Measurements from ENCODE around the gene SRPK2.
"Not testable (repeated sequence)": the region's sequence is repeated elsewhere in the genome, so short reads cannot be mapped to it uniquely, and the experiment has no call there.

SRPK2 gene

GRCh38 chr7:105304040-105304895 is 84.5 kb downstream of the SRPK2 start:
- DNase-seq (ENCODE audit: low read depth): no peak

- DNase-seq (ENCODE audit: low read depth): not testable (repeated sequence)
These were observed 88.1 kb downstream of the SRPK2 start for GRCh38 chr7:105300587-105300986.

- no peak for DNase-seq (ENCODE audit: low read depth)
These were observed 90.3 kb downstream of the SRPK2 start for GRCh38 chr7:105298439-105298894.

- no peak for DNase-seq (ENCODE audit: low read depth)
These were observed 90.7 kb downstream of the SRPK2 start for GRCh38 chr7:105297985-105298384.

- no peak for DNase-seq (ENCODE audit: low read depth)
These were observed 91.4 kb downstream of the SRPK2 start for GRCh38 chr7:105297309-105297708.

- DNase-seq (ENCODE audit: low read depth): no peak
These were observed 92.2 kb downstream of the SRPK2 start for GRCh38 chr7:105296491-105296890.

GRCh38 chr7:105295596-105296352 is 92.9 kb downstream of the SRPK2 start:
- no peak for DNase-seq (ENCODE audit: low read depth)

- DNase-seq (ENCODE audit: low read depth): not testable (repeated sequence)
These were observed 94.2 kb downstream of the SRPK2 start for GRCh38 chr7:105294482-105294881.

- no peak for DNase-seq (ENCODE audit: low read depth)
These were observed 99.0 kb downstream of the SRPK2 start for GRCh38 chr7:105289704-105290103.

GRCh38 chr7:105286441-105286840 is 102.3 kb downstream of the SRPK2 start:
- DNase-seq (ENCODE audit: low read depth): no peak

- no peak for DNase-seq (ENCODE audit: low read depth)
These were observed 103.4 kb downstream of the SRPK2 start for GRCh38 chr7:105285118-105285874.

GRCh38 chr7:105284014-105284413 is 104.7 kb downstream of the SRPK2 start:
- DNase-seq (ENCODE audit: low read depth): no peak

- no peak for DNase-seq (ENCODE audit: low read depth)
These were observed 106.8 kb downstream of the SRPK2 start for GRCh38 chr7:105281966-105282365.

- no peak for DNase-seq (ENCODE audit: low read depth)
These were observed 109.1 kb downstream of the SRPK2 start for GRCh38 chr7:105279688-105280007.

- DNase-seq (ENCODE audit: low read depth): no peak
These were observed 109.6 kb downstream of the SRPK2 start for GRCh38 chr7:105278973-105279687.

- no peak for DNase-seq (ENCODE audit: low read depth)
These were observed 110.2 kb downstream of the SRPK2 start for GRCh38 chr7:105278565-105278964.

GRCh38 chr7:105277341-105277740 is 111.4 kb downstream of the SRPK2 start:
- no peak for DNase-seq (ENCODE audit: low read depth)

- no peak for DNase-seq (ENCODE audit: low read depth)
These were observed 118.6 kb downstream of the SRPK2 start for GRCh38 chr7:105270117-105270516.

- peak; percentile 5 for DNase-seq (ENCODE audit: low read depth)
These were observed 119.3 kb downstream of the SRPK2 start for GRCh38 chr7:105269397-105269796.

- DNase-seq (ENCODE audit: low read depth): peak; percentile 28
These were observed 120.0 kb downstream of the SRPK2 start for GRCh38 chr7:105268511-105269392.

GRCh38 chr7:105268056-105268455 is 120.7 kb downstream of the SRPK2 start:
- peak; percentile 19 for DNase-seq (ENCODE audit: low read depth)

All from HS-5 (cell line).